PC-3 (cell line): ENCODE results near the gene NLRP13. TPM values are rescaled to one million over a fixed set of nuclear protein-coding genes. Genes with fewer than 3 reads are reported as not detected.

Source experiments
- ATAC-seq: fragments of 200-7000 bp; cut with Tn5 transposase; 2 replicates; pipeline ENCODE4 v1.9.1; 2020; ENCODE audit warnings: mild to moderate bottlenecking, moderate library complexity
- BruUV-seq: library from RNA; stranded (reverse); fragments of 400-500 nt; replicated peaks from 2 replicates; lab custom pipeline; 2021; lab: Mats Ljungman, UMichigan
- CTCF ChIA-PET: fragments of 300-600 bp; sonication (Branson Sonifier 250); formaldehyde crosslinking; loops from one replicate; lab custom pipeline; 2022; ENCODE audit warnings: antibody characterized with exemption; lab: Charles Lee
- POLR2A ChIA-PET: fragments of 300-600 bp; sonication (Branson Sonifier 250); formaldehyde crosslinking; loops from one replicate; lab custom pipeline; 2022; ENCODE audit warnings: antibody characterized with exemption; ENCODE audit not compliant: unreplicated experiment; lab: Charles Lee
- DNase-seq: peaks from one replicate; pipeline ENCODE4 v3.0.0-alpha.2; 2015
- H2AFZ ChIP-seq: fragments of 300-600 bp; sonication (generic); 2 replicates; pipeline ENCODE4 v1.6.0; 2016; ENCODE audit warnings: antibody characterized with exemption, low read length
- H3F3A ChIP-seq: fragments of 300-600 bp; sonication (generic); one replicate; pipeline ENCODE4 v1.6.0; 2017; ENCODE audit warnings: antibody characterized with exemption, low read length, control low read depth, mild to moderate bottlenecking; ENCODE audit not compliant: unreplicated experiment
- H3K27ac ChIP-seq: fragments of 300-600 bp; sonication (generic); 2 replicates; pipeline ENCODE4 v1.5.1; 2016; ENCODE audit warnings: mild to moderate bottlenecking, low read length
- H3K27me3 ChIP-seq: fragments of 300-600 bp; sonication (generic); 2 replicates; pipeline ENCODE4 v1.6.1; 2016; ENCODE audit warnings: low read length, mixed read lengths
- H3K36me3 ChIP-seq: fragments of 300-600 bp; sonication (generic); 2 replicates; pipeline ENCODE4 v1.6.1; 2016; ENCODE audit warnings: low read depth, mixed run types, low read length, mixed read lengths
- H3K4me1 ChIP-seq: fragments of 300-600 bp; sonication (generic); 2 replicates; pipeline ENCODE4 v1.5.1; 2016; ENCODE audit warnings: low read length; ENCODE audit not compliant: insufficient read depth
- H3K4me2 ChIP-seq: fragments of 300-600 bp; sonication (generic); 2 replicates; pipeline ENCODE4 v1.6.0; 2016; ENCODE audit warnings: low read length
- H3K4me3 ChIP-seq: fragments of 300-600 bp; sonication (generic); 2 replicates; pipeline ENCODE4 v1.5.1; 2016; ENCODE audit warnings: mild to moderate bottlenecking, low read length, mixed read lengths
- H3K79me2 ChIP-seq: fragments of 300-600 bp; sonication (generic); 2 replicates; pipeline ENCODE4 v1.6.1; 2017; ENCODE audit warnings: low read length, mixed read lengths
- H3K9ac ChIP-seq: fragments of 300-600 bp; sonication (generic); 2 replicates; pipeline ENCODE4 v1.6.0; 2016; ENCODE audit warnings: mild to moderate bottlenecking, low read length
- H3K9me2 ChIP-seq: fragments of 300-600 bp; sonication (generic); replicated peaks from 2 replicates; pipeline ENCODE4 v1.6.1; 2016; ENCODE audit warnings: mixed run types, low read length, mixed read lengths
- H3K9me3 ChIP-seq: fragments of 300-600 bp; sonication (generic); 2 replicates; pipeline ENCODE4 v1.6.1; 2016; ENCODE audit warnings: low read length, mixed read lengths
- H4K20me1 ChIP-seq: fragments of 300-600 bp; sonication (generic); 2 replicates; pipeline ENCODE4 v1.6.1; 2016; ENCODE audit warnings: low read length, mixed read lengths
- EZH2 ChIP-seq: fragments of 300-600 bp; sonication (generic); IDR thresholded peaks from one replicate; pipeline ENCODE4 v1.6.1; 2017; ENCODE audit warnings: antibody characterized with exemption, mild to moderate bottlenecking, low read length; ENCODE audit not compliant: unreplicated experiment
- EZH2phosphoT487 ChIP-seq: fragments of 300-600 bp; sonication (generic); IDR thresholded peaks from 2 replicates; pipeline ENCODE4 v1.6.1; 2018; ENCODE audit warnings: mild to moderate bottlenecking, antibody characterized with exemption, low read length, borderline replicate concordance
- intact Hi-C: fragments of 100-400 bp; cut with micrococcal nuclease; formaldehyde crosslinking; loops from 2 replicates; pipeline ENCODE4 v1.9.0; 2023
- total RNA-seq: library from RNA; depleted of rRNA; stranded (reverse); fragments of >200 nt; gene quantifications from 2 replicates; pipeline ENCODE4 v1.2.3, GENCODE V29; 2014
- TF ChIP-seq, protein P1 (sequence below): fragments of 300-600 bp; sonication (generic); conservative IDR thresholded peaks from 2 replicates; pipeline ENCODE4 v1.5.1; 2017; ENCODE audit warnings: antibody characterized with exemption, low read depth, mild to moderate bottlenecking, low read length

NLRP13 gene
- total RNA-seq, 1 experiment from 2014 or later: not detected

DNA sequence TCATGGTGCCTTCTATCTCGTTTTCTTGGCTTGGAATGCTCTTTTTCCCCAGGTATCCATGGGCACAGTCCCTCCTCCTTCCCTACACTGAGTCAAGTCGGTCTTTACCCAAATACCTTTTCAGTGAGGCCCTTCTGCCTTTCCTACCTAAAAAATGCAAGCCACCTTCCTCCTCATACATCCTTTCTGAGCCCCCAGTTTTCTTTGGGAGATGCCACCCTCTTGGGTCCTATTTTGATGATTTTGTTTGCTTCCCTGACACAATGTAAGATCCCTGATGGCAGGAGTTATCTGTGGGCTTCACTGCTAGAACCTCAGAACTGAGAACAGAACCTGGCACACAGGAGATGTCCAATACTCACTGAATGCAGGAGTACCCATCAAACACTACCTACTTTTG lies 22.3 kb downstream of the NLRP13 start:
- Histone ChIP-seq H3K27ac (no peak overlapping the region), H3K4me1 (no peaks in the 10 kb centered on the region), H3K4me2 (no peak overlapping the region), H3K79me2 (no peaks in the 10 kb centered on the region), H4K20me1 (no peaks in the 10 kb centered on the region), H3K36me3 (no peaks in the 10 kb centered on the region), H3K4me3 (no peak overlapping the region), H3F3A (no peaks in the 10 kb centered on the region), H3K9me2 (no peaks in the 10 kb centered on the region), H3K9me3 (no peaks in the 10 kb centered on the region), H2AFZ (no peak overlapping the region), H3K9ac (no peak overlapping the region), H3K27me3 (peaks cover 55% of the 10 kb centered on the region)
- DNase-seq (no peak), ATAC-seq (no peak)
- ChIA-PET CTCF (no interaction called here), POLR2A (no interaction called here)
- no TSS peak for BruUV-seq
- TF ChIP-seq EZH2phosphoT487: no peak
- TF ChIP-seq, protein P1, sequence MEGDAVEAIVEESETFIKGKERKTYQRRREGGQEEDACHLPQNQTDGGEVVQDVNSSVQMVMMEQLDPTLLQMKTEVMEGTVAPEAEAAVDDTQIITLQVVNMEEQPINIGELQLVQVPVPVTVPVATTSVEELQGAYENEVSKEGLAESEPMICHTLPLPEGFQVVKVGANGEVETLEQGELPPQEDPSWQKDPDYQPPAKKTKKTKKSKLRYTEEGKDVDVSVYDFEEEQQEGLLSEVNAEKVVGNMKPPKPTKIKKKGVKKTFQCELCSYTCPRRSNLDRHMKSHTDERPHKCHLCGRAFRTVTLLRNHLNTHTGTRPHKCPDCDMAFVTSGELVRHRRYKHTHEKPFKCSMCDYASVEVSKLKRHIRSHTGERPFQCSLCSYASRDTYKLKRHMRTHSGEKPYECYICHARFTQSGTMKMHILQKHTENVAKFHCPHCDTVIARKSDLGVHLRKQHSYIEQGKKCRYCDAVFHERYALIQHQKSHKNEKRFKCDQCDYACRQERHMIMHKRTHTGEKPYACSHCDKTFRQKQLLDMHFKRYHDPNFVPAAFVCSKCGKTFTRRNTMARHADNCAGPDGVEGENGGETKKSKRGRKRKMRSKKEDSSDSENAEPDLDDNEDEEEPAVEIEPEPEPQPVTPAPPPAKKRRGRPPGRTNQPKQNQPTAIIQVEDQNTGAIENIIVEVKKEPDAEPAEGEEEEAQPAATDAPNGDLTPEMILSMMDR: no peak
- TF ChIP-seq EZH2: no peak
- intact Hi-C loops: no loop called here

GRCh38 chr19:55907746-55908145 lies 24.4 kb downstream of the NLRP13 start:
- ChIA-PET POLR2A (no interaction called here), CTCF (no interaction called here)
- Histone ChIP-seq H3K4me1 (no peaks in the 10 kb centered on the region), H4K20me1 (no peaks in the 10 kb centered on the region), H3K9me3 (no peaks in the 10 kb centered on the region), H3K4me2 (no peak overlapping the region), H3K4me3 (no peak overlapping the region), H3K36me3 (no peaks in the 10 kb centered on the region), H3K79me2 (no peaks in the 10 kb centered on the region), H3K9ac (no peak overlapping the region), H3K9me2 (no peaks in the 10 kb centered on the region), H3K27ac (no peak overlapping the region), H3F3A (no peaks in the 10 kb centered on the region), H2AFZ (no peak overlapping the region), H3K27me3 (peaks cover 44% of the 10 kb centered on the region)
- TF ChIP-seq EZH2 (no peak), EZH2phosphoT487 (no peak)
- TF ChIP-seq, protein P1: no peak
- DNase-seq: no peak
- intact Hi-C loops: no loop called here
- no peak for ATAC-seq
- BruUV-seq: no TSS peak

DNA sequence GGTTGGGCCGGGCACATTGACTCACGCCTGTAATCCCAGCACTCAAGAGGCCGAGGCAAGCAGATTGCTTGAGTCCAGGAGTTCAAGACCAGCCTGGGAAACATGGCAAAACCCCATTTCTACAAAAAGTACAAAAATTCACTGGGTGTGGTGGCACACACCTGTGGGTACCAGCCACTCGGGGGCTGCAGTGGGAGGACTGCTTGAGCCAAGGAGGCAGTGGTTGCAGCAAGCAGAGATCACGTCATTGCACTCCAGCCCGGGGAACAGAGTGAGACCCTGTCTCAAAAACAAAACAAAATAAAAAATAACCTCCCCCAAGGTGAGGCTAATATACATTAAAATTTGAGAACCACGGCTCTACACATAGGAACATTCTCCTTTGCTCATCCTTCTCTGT lies 24.9 kb downstream of the NLRP13 start:
- Histone ChIP-seq H3K9ac (no peak overlapping the region), H3F3A (no peaks in the 10 kb centered on the region), H3K4me1 (no peaks in the 10 kb centered on the region), H2AFZ (no peak overlapping the region), H3K4me3 (no peak overlapping the region), H3K4me2 (no peak overlapping the region), H3K9me3 (no peaks in the 10 kb centered on the region), H3K27ac (no peak overlapping the region), H3K36me3 (no peaks in the 10 kb centered on the region), H3K9me2 (no peaks in the 10 kb centered on the region), H3K27me3 (peaks cover 41% of the 10 kb centered on the region), H3K79me2 (no peaks in the 10 kb centered on the region), H4K20me1 (no peaks in the 10 kb centered on the region)
- no TSS peak for BruUV-seq
- no peak for TF ChIP-seq EZH2
- no peak for TF ChIP-seq EZH2phosphoT487
- TF ChIP-seq, protein P1: no peak
- no peak for ATAC-seq
- DNase-seq: no peak
- intact Hi-C loops: no loop called here
- ChIA-PET POLR2A (no interaction called here), CTCF (no interaction called here)
